ENCODE results near the gene ZNF423.

The ZNF423 gene

DNA sequence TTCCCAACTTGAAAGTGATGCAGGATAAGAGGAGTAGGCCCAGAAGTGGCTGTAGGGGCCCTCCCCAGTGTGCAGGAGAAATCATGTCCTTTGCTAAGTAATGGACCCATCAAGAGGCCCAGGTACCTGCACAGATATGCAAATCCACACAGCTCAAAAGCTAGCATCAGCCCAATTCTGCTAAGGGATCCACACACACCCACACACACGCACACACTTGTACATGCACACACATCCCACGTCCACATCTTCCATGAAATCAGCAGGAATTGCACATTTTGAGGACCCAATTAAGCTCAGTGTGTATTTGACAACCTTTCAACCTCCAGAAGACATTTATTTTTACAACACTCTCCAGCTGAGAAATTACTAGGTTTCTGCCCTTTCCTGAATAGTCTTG, 297.5 kb downstream of the ZNF423 start:
- no peak for DNase-seq (ENCODE audit: low read depth, low spot score)

DNA sequence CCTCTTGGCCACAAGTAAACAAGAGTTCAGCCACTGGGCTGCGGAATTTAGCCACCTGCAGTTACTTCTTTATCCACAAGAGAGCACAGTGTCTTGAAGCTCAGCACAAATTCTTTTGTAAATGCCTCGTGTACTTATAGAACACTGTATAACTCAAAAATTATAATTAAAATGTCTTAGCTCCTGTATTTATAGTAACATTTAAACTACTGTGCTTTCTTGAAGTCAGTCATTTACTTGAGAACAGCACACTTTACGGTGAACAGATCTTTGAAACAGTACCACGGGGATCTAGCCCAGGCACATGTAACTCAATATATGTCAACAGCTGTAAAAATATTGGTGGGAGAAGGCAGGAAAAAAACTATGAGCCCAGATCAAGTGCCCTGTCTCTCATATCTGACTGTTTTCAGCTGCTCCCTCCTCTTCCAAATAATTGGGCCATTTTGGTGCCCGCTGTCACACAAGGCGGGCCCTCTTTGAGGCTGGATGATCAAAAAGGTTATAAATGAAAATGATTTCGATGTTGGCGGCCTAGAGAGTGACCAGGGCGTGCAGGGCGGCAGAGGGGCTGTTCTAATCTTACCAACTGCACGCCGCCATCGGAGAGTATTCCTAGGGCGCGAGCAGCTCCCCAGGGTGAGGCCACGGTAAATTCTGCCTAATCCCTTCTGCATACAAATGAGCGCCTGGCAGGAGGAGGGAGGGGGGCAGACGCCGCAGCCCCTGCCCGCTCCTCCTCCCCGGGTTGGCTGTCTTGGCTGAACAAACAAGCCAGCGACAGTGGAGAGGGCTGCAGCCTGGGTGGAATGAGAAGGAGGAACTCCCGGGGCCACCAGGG, 299.1 kb downstream of the ZNF423 start:
- peak; percentile 38 for DNase-seq (ENCODE audit: low read depth, low spot score)

DNA sequence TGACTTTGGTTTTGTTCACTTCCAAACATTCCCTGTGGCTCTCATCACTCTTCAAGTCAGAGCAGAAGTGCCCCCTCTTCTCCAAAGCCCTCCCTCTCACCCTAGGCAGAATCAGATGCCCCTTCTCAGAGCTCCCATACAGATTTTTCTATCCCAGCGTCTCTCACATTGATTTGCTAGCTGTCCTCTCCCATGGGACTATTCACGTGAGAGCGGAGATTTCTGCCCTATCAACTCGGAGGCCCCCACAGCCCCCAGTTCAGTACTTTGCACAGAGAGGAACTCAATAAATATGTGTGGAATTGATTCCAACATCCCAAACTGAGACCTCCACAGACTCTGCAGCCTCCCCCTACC, 299.7 kb downstream of the ZNF423 start:
- DNase-seq (ENCODE audit: low read depth, low spot score), result no peak

DNA sequence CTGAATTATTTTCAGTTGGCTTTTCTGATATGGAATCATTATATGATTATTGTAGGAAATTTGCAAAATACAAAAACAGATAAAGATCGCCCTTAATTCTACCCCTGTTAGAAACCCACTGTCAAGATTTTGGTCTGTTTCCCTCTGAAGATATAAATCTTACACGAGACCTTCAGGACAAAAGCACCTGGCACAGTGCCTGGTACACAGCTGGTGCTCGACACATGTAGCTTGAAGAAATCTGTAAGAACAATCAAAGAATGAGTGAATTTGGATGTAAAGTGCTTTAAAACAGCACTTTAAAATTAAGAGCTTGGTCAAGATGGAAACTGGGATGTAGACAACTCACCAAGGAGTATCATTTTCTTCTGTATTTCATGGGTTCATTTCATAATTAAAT, 301.2 kb downstream of the ZNF423 start:
- no peak for DNase-seq (ENCODE audit: low read depth, low spot score)

DNA sequence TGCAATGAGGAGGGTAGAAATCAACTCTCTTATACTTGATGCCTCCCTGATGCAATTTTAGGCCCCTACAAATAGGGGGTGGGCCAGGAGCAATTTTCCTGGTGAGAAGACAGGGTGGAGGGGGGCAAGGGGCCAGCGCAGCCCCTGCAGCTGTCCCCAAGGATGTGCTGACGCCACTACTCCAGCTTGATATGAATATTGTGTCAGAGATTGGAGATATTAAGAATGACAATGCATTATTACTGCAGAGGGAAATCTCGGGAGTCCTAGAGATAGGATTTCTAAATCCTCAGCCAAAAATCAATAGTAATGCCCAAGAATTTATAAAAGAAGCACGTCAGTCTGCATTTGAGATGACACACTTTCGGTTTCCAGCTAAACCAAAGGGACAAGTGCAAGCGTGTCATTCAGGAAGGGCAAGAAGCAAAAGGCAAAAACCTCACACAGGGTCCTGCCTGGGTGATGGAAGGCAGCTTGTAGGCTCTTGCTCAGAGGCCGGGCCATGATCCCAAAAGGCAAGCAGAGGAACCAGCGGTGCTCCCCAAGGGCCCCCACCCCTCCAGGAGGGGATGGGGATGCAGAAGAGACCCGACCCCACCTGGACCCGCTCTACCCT, 303.5 kb downstream of the ZNF423 start:
- DNase-seq (ENCODE audit: low read depth, low spot score), result no peak

DNA sequence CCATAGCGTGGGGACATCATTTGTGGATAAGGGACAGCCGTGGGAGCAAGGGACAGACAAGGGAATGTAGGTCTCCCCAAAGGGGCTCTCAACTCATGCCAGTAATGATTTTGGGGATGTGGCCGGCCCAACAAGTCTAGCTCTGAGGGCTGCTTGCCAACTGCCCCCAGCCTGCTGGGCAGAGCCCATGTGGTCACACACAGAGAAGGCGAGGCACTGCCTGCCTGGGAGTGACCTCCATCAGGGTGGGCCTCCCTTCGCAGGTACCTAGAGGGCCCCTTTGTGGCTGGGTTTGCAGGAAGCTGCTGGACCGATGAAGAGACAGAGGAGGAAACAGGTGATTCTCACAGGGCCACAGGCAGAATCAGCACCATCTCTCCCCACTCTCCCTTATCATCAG, 305.2 kb downstream of the ZNF423 start:
- DNase-seq (ENCODE audit: low read depth, low spot score), result no peak

GRCh38 chr16:49550140-49550539, 305.8 kb downstream of the ZNF423 start:
- no peak for DNase-seq (ENCODE audit: low read depth, low spot score)

GRCh38 chr16:49548325-49548970, 307.5 kb downstream of the ZNF423 start:
- no peak for DNase-seq (ENCODE audit: low read depth, low spot score)

- no peak for DNase-seq (ENCODE audit: low read depth, low spot score)
These were observed 308.5 kb downstream of the ZNF423 start for GRCh38 chr16:49547448-49547847.

- no peak for DNase-seq (ENCODE audit: low read depth, low spot score)
These were observed 309.2 kb downstream of the ZNF423 start for GRCh38 chr16:49546735-49547134.

- DNase-seq (ENCODE audit: low read depth, low spot score), result no peak
These were observed 310.0 kb downstream of the ZNF423 start for GRCh38 chr16:49545741-49546448.

- no peak for DNase-seq (ENCODE audit: low read depth, low spot score)
These were observed 310.7 kb downstream of the ZNF423 start for GRCh38 chr16:49545243-49545642.

GRCh38 chr16:49544828-49545227, 311.1 kb downstream of the ZNF423 start:
- no peak for DNase-seq (ENCODE audit: low read depth, low spot score)

DNA sequence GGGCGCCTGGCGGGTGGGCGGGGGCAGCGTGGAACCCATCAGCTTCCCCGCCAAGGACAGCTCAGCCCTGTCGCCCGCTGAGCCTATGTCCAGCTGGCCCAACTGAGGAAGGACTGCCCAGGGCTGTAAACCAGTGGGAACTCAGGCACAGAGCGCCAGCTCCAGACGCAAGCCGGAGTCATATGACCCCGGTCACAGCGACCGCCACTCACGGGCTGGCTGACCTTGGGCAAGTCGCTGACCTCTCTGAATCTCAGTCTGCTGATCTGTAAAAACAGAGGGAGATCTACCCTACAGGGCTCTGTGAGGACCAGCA, 312.3 kb downstream of the ZNF423 start:
- DNase-seq (ENCODE audit: low read depth, low spot score), result no peak

- DNase-seq (ENCODE audit: low read depth, low spot score), result no peak
These were observed 312.8 kb downstream of the ZNF423 start for GRCh38 chr16:49542946-49543630.

GRCh38 chr16:49542391-49542891, 313.5 kb downstream of the ZNF423 start:
- DNase-seq (ENCODE audit: low read depth, low spot score), result no peak

DNA sequence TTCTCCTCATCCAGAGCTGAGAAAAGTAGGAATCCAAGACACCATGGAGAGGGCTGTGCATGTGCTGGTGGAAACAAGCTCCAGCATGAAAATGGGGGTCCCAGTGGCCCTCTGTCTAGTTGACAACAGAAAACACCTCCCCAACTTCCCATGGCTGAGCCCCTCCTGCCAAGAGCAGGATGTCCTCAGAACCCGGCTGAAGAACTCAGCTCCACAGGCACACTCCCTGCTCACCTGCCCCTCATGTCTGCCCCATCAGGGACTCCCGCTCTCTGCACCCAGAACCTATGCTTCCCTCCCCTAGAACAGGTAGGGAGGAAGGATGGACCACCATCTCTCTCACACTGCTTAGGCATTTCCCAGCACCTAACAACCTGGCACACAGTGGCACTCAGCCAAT, 315.1 kb downstream of the ZNF423 start:
- DNase-seq (ENCODE audit: low read depth, low spot score), result no peak

- no peak for DNase-seq (ENCODE audit: low read depth, low spot score)
These were observed 316.2 kb downstream of the ZNF423 start for GRCh38 chr16:49539758-49540157.

DNA sequence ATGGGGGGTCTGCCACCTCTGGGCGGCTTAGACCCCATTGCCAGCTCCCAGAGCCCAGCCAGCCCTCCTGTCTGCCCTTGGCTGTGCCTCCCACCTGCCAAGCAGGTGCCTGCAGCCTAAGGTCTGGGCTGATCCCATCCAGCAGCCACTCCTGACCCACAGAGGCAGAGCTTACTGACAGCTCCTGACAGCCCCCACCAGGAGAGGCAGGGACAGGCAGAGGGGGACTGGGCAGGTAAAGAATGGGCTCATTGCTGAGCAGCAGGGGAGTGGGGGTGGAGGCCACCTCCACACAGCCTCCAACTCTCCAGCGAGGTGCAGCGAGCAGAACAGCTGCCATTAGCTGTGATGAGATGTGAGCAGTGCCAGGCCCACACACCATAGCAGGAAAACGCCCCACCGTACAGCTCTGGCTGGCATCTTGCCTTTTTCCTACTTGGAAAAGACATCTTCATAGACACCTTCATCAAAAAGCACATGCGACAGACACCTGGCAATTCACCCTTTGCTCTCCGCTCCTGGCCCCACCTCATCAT, 317.9 kb downstream of the ZNF423 start:
- no peak for DNase-seq (ENCODE audit: low read depth, low spot score)

DNA sequence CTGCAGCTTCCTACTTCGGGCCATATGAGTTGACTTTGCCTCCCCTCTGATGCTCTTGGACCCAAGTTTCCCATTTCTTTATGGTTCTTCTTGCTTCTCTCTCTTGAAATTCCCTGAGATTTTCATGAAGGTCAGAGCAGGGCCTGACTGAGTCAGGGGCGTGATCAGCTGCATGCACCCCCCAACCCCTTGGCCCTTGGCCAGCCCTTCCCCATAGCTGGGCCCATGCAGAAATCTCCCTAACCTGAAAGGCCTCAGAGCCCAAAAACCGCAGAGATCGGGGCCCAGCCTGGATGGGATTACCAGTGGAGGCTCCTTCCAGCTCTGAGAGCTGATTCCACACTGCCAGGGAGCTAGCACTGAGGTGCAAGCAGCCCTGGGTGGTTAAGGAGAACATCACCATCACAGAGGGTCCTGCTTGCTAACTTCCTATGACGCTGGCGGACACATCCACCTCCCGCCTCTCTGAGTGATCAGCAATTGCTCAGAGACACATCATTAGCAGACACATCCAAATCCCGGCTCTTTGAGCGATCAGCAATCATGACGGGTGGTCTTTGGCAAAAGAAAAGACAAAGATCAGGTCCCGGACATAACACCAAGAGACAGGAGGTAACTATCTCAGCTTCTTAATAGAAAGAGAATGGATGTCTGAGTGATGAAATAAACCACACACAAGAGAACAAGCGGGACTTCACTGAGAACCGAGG, 320.9 kb downstream of the ZNF423 start:
- DNase-seq (ENCODE audit: low read depth, low spot score), result no peak

GRCh38 chr16:49533422-49533821, 322.5 kb downstream of the ZNF423 start:
- no peak for DNase-seq (ENCODE audit: low read depth, low spot score)

Measured in iPS DF 19.7 (cell line).